ENCODE results near the gene COPZ1.

COPZ1 gene

DNA sequence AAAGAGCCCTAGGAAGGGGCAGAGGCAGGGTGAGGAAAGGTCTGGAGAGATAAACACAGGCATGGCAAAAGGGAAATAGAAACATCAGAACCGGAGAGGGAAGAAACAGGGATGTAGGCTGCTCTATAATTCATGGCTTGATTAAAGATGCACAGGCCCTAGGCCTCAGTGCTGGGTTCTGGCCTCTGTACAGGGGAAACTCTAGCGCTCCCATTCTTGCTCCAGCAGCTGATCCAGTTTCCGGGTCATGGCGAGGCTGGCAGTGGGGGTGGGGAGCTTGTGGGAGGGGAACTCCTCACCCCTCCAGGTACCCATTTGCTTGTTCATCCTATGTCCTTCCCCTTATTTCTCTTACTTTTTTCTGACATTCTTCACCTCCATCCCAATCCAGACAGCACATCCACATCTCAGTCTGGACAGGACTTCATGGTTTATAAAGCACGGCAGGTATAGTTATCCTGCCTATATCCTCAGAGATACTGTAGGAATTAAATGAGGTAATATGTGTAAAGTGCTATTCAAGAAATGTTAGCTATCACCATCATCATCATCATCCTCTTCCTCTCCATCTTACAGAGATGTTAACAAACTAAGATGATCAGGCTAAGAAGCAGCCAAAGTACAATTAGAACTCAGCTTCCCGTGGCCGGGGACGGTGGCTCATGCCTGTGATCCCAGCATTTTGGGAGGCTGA lies 47.3 kb downstream of the COPZ1 start:
- Histone ChIP-seq H4K8ac (ENCODE audit: low read depth, low read length) (no peak overlapping the region), H2BK12ac (ENCODE audit: low read length) (no peak overlapping the region), H3K4me1 (ENCODE audit: control insufficient read depth in 2 of 2, insufficient read depth in 1 of 2, low read depth in 1 of 2, low read length in 2 of 2) (peaks cover 7 to 13% of the 10 kb centered on the region in 2 donors), H3K36me3 (replicated peaks in 1 of 2; ENCODE audit: control insufficient read depth in 2 of 2, insufficient read depth in 2 of 2, low read length in 2 of 2) (peaks cover 16 to 17% of the 10 kb centered on the region in 2 donors), H2BK15ac (ENCODE audit: low read length) (no peak overlapping the region), H2BK5ac (ENCODE audit: low read length) (no peak overlapping the region), H4K91ac (ENCODE audit: low read depth, low read length, poor library complexity) (no peak overlapping the region), H3K23ac (ENCODE audit: low read depth, low read length, poor library complexity) (no peak overlapping the region), H3K9ac (ENCODE audit: low read depth, low read length, poor library complexity) (no peak overlapping the region), H3K9me3 (replicated peaks in 1 of 2; ENCODE audit: control insufficient read depth in 2 of 2, insufficient read depth in 1 of 2, low read depth in 1 of 2, low read length in 2 of 2) (no peaks in the 10 kb centered on the region), H3K27me3 (ENCODE audit: control insufficient read depth in 3 of 3, insufficient read depth in 3 of 3, low read depth in 1 of 3, low read length in 3 of 3) (peaks cover 0 to 10% (median 0%) of the 10 kb centered on the region in 3 experiments), H3K27ac (replicated peaks; ENCODE audit: low read length) (no peak overlapping the region), H3K4me2 (ENCODE audit: insufficient read depth, low read length, poor library complexity, severe bottlenecking) (no peak overlapping the region), H3K79me1 (ENCODE audit: low read depth, low read length) (peaks cover 1% of the 10 kb centered on the region), H3K14ac (ENCODE audit: low read length) (no peak overlapping the region), H3K18ac (ENCODE audit: low read length) (no peak overlapping the region), H2BK120ac (ENCODE audit: low read depth, low read length) (no peak overlapping the region), H3K4ac (ENCODE audit: low read length) (no peak overlapping the region), H3K4me3 (ENCODE audit: low read length in 2 of 2) (no peak overlapping the region), H2AK5ac (ENCODE audit: low read depth, low read length) (no peak overlapping the region), H2AFZ (ENCODE audit: low read length) (no peak overlapping the region)
- no peak for DNase-seq (ENCODE audit: low spot score)
- WGBS, 2 donors (ENCODE audit: extremely low coverage in 2 of 2, insufficient read length in 2 of 2, insufficient replicate concordance in 1 of 2) = no CpG with 5 or more reads among the region's 8 CpGs

DNA sequence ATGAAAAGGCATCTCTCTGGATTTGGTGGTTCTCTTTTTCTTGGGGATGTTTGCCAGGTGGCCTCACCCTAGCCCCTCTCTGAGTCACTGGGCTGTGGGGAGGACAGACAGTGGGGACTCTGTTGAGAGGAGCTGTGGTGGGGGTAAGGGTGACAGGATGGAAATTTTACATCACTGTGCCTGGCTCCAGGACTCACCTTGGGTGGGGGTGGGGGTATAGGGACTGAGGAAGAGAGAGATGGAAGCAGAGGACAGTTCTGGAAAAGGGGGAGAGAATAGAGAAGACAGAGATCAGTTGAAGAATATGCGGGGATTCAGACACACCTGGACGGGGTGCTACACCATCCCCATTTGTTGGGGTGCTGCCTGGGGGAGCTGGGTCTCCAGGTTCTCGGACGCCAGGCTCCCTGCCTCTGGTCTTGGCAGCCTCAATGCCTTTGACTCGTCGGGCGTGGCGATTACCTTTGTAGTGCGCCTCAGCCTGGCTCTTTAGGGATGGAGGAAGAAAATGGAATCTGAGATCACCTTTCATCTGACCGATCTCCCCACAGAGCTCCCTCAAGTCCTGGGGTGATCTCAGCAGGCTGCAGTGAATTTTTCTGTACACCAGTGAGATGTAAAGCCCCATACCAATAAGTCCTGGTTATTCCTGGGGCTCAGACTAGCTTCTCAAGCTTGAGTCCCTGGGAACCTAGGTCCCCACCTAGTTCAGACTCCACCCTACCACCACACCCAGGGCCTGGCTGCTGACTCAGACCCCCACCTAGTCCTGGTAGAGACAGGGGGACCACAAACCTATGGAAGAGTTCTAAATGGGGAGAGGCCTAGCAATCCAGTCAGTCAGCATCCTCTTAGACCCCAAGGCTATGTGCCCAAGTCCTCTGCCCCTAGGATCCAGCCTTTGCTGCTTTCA lies 49.0 kb downstream of the COPZ1 start:
- Histone ChIP-seq H2BK12ac (ENCODE audit: low read length) (no peak overlapping the region), H2BK15ac (ENCODE audit: low read length) (no peak overlapping the region), H3K36me3 (replicated peaks in 1 of 2; ENCODE audit: control insufficient read depth in 2 of 2, insufficient read depth in 2 of 2, low read length in 2 of 2) (peaks cover 16 to 17% of the 10 kb centered on the region in 2 donors), H3K79me1 (ENCODE audit: low read depth, low read length) (peaks cover 7% of the 10 kb centered on the region), H3K4me2 (ENCODE audit: insufficient read depth, low read length, poor library complexity, severe bottlenecking) (no peak overlapping the region), H3K18ac (ENCODE audit: low read length) (no peak overlapping the region), H2BK5ac (ENCODE audit: low read length) (no peak overlapping the region), H3K14ac (ENCODE audit: low read length) (no peak overlapping the region), H3K4me3 (ENCODE audit: low read length in 2 of 2) (no peak overlapping the region), H3K4ac (ENCODE audit: low read length) (no peak overlapping the region), H3K9ac (ENCODE audit: low read depth, low read length, poor library complexity) (no peak overlapping the region), H2BK120ac (ENCODE audit: low read depth, low read length) (no peak overlapping the region), H3K4me1 (ENCODE audit: control insufficient read depth in 2 of 2, insufficient read depth in 1 of 2, low read depth in 1 of 2, low read length in 2 of 2) (peaks cover 12 to 14% of the 10 kb centered on the region in 2 donors), H4K8ac (ENCODE audit: low read depth, low read length) (no peak overlapping the region), H3K27me3 (ENCODE audit: control insufficient read depth in 3 of 3, insufficient read depth in 3 of 3, low read depth in 1 of 3, low read length in 3 of 3) (peaks cover 0 to 9% (median 0%) of the 10 kb centered on the region in 3 experiments), H3K23ac (ENCODE audit: low read depth, low read length, poor library complexity) (no peak overlapping the region), H4K91ac (ENCODE audit: low read depth, low read length, poor library complexity) (no peak overlapping the region), H2AK5ac (ENCODE audit: low read depth, low read length) (no peak overlapping the region), H2AFZ (ENCODE audit: low read length) (no peak overlapping the region), H3K27ac (replicated peaks; ENCODE audit: low read length) (no peak overlapping the region), H3K9me3 (replicated peaks in 1 of 2; ENCODE audit: control insufficient read depth in 2 of 2, insufficient read depth in 1 of 2, low read depth in 1 of 2, low read length in 2 of 2) (no peaks in the 10 kb centered on the region)
- no CpG with 5 or more reads among the region's 10 CpGs for WGBS, 2 donors (ENCODE audit: extremely low coverage in 2 of 2, insufficient read length in 2 of 2, insufficient replicate concordance in 1 of 2)
- no peak for DNase-seq (ENCODE audit: low spot score)

DNA sequence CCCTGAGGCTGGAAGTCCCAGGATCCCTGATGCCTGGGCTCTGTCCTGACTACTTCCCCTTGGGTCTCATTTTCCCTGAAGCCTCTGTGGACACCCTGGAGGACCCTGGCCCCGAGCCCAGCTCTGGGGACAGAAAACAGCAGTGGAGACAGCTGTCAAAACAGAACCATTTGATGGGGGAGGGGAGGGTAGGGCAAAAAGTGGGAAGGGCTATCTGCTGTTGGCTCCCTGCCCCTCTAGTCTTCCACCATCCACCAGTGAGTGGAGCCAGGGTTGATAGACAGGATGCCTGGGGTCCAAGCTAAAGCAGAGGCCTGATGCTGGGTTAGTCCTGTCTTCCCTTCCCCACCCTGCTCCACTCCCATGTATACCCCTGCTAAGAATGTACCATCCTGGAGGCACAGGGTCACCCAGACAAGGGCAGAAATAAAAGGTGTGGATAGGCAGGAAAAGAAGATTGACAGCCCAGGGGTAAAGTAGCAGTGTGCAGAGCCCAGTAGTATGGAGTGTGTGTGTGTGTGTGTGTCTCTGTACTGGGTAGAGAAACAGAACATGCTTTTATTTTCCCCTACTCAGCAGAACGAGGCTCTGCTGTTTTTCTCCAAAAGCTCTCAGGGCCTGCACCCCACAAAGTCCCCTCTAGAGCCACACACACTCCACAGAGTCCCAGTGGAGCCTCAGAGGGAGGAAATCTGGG lies 49.8 kb downstream of the COPZ1 start:
- H4K91ac ChIP-seq (ENCODE audit: low read depth, low read length, poor library complexity) = no peak overlapping the region
- H3K4me2 ChIP-seq (ENCODE audit: insufficient read depth, low read length, poor library complexity, severe bottlenecking) = no peak overlapping the region
- H3K4me3 ChIP-seq (ENCODE audit: low read length in 2 of 2) = no peak overlapping the region
- H4K8ac ChIP-seq (ENCODE audit: low read depth, low read length) = no peak overlapping the region
- H3K36me3 ChIP-seq (replicated peaks in 1 of 2; ENCODE audit: control insufficient read depth in 2 of 2, insufficient read depth in 2 of 2, low read length in 2 of 2) = peaks cover 16 to 17% of the 10 kb centered on the region in 2 donors
- H2BK120ac ChIP-seq (ENCODE audit: low read depth, low read length) = no peak overlapping the region
- peaks cover 12 to 13% of the 10 kb centered on the region in 2 donors for H3K4me1 ChIP-seq (ENCODE audit: control insufficient read depth in 2 of 2, insufficient read depth in 1 of 2, low read depth in 1 of 2, low read length in 2 of 2)
- H3K9ac ChIP-seq (ENCODE audit: low read depth, low read length, poor library complexity) = no peak overlapping the region
- no peak overlapping the region for H3K18ac ChIP-seq (ENCODE audit: low read length)
- DNase-seq (ENCODE audit: low spot score) = no peak
- no peak overlapping the region for H3K14ac ChIP-seq (ENCODE audit: low read length)
- H3K9me3 ChIP-seq (replicated peaks in 1 of 2; ENCODE audit: control insufficient read depth in 2 of 2, insufficient read depth in 1 of 2, low read depth in 1 of 2, low read length in 2 of 2) = no peaks in the 10 kb centered on the region
- no peak overlapping the region for H3K27ac ChIP-seq (replicated peaks; ENCODE audit: low read length)
- no peak overlapping the region for H2BK15ac ChIP-seq (ENCODE audit: low read length)
- no peak overlapping the region for H2BK12ac ChIP-seq (ENCODE audit: low read length)
- peaks cover 0 to under 1% (median 0%) of the 10 kb centered on the region in 3 experiments for H3K27me3 ChIP-seq (ENCODE audit: control insufficient read depth in 3 of 3, insufficient read depth in 3 of 3, low read depth in 1 of 3, low read length in 3 of 3)
- no peak overlapping the region for H3K4ac ChIP-seq (ENCODE audit: low read length)
- no peak overlapping the region for H3K23ac ChIP-seq (ENCODE audit: low read depth, low read length, poor library complexity)
- H2BK5ac ChIP-seq (ENCODE audit: low read length) = no peak overlapping the region
- no CpG with 5 or more reads among the region's 2 CpGs for WGBS, 2 donors (ENCODE audit: extremely low coverage in 2 of 2, insufficient read length in 2 of 2, insufficient replicate concordance in 1 of 2)
- peaks cover 7% of the 10 kb centered on the region for H3K79me1 ChIP-seq (ENCODE audit: low read depth, low read length)
- H2AK5ac ChIP-seq (ENCODE audit: low read depth, low read length) = no peak overlapping the region
- no peak overlapping the region for H2AFZ ChIP-seq (ENCODE audit: low read length)

DNA sequence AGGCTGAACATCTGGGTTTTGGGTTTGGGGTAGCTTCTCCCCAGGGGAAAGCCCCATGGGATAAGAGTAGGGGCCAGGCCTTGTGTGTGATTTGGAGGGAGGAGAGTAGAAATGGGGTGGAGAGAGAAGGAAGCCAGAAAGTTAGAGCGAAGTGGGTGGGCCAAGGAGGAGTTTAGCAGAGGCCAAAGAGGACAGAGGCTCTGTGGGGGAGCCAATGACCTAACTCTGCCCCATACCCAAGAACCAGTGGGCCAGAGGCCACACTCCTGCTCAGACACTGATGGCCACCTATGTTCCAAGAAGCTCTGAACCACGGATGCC lies 50.3 kb downstream of the COPZ1 start:
- no CpG with 5 or more reads among the region's 2 CpGs for WGBS, 2 donors (ENCODE audit: extremely low coverage in 2 of 2, insufficient read length in 2 of 2, insufficient replicate concordance in 1 of 2)
- Histone ChIP-seq H2BK5ac (ENCODE audit: low read length) (no peak overlapping the region), H2BK15ac (ENCODE audit: low read length) (no peak overlapping the region), H2AK5ac (ENCODE audit: low read depth, low read length) (no peak overlapping the region), H3K14ac (ENCODE audit: low read length) (no peak overlapping the region), H3K27me3 (ENCODE audit: control insufficient read depth in 3 of 3, insufficient read depth in 3 of 3, low read depth in 1 of 3, low read length in 3 of 3) (no peaks in the 10 kb centered on the region), H3K79me1 (ENCODE audit: low read depth, low read length) (peaks cover 7% of the 10 kb centered on the region), H3K36me3 (replicated peaks in 1 of 2; ENCODE audit: control insufficient read depth in 2 of 2, insufficient read depth in 2 of 2, low read length in 2 of 2) (peaks cover 16 to 17% of the 10 kb centered on the region in 2 donors), H2BK120ac (ENCODE audit: low read depth, low read length) (no peak overlapping the region), H3K23ac (ENCODE audit: low read depth, low read length, poor library complexity) (no peak overlapping the region), H3K4ac (ENCODE audit: low read length) (no peak overlapping the region), H3K27ac (replicated peaks; ENCODE audit: low read length) (no peak overlapping the region), H4K8ac (ENCODE audit: low read depth, low read length) (no peak overlapping the region), H3K4me1 (ENCODE audit: control insufficient read depth in 2 of 2, insufficient read depth in 1 of 2, low read depth in 1 of 2, low read length in 2 of 2) (peaks cover 12 to 16% of the 10 kb centered on the region in 2 donors), H4K91ac (ENCODE audit: low read depth, low read length, poor library complexity) (no peak overlapping the region), H3K9me3 (replicated peaks in 1 of 2; ENCODE audit: control insufficient read depth in 2 of 2, insufficient read depth in 1 of 2, low read depth in 1 of 2, low read length in 2 of 2) (no peaks in the 10 kb centered on the region), H3K9ac (ENCODE audit: low read depth, low read length, poor library complexity) (no peak overlapping the region), H2BK12ac (ENCODE audit: low read length) (no peak overlapping the region), H3K4me2 (ENCODE audit: insufficient read depth, low read length, poor library complexity, severe bottlenecking) (no peak overlapping the region), H3K4me3 (ENCODE audit: low read length in 2 of 2) (no peak overlapping the region), H3K18ac (ENCODE audit: low read length) (no peak overlapping the region), H2AFZ (ENCODE audit: low read length) (no peak overlapping the region)
- DNase-seq (ENCODE audit: low spot score) = no peak

Data from neuronal stem cell (in vitro differentiated cells).